HG03432 (cell line): Measurements from ENCODE around the gene TIMP2.
A peak's percentile ranks its signal among the peaks of the same experiment; 100 is the strongest.

Source experiments
- ATAC-seq: cut with Tn5 transposase; IDR thresholded peaks from one replicate; pipeline ENCODE4 v1.9.1; 2021; ENCODE audit warnings: mild to moderate bottlenecking, moderate library complexity; ENCODE audit not compliant: unreplicated experiment

The TIMP2 gene

GRCh38 chr17:78840780-78841611, 84.2 kb downstream of the TIMP2 start, which contains the start of gene USP36:
Gene USP36 (minus strand): TSS chr17:78840814. CDS start chr17:78836363, 4,451 bp downstream.
- ATAC-seq, result peak; percentile 86

- no peak for ATAC-seq
These were observed 84.7 kb downstream of the TIMP2 start for GRCh38 chr17:78840530-78840779.

DNA sequence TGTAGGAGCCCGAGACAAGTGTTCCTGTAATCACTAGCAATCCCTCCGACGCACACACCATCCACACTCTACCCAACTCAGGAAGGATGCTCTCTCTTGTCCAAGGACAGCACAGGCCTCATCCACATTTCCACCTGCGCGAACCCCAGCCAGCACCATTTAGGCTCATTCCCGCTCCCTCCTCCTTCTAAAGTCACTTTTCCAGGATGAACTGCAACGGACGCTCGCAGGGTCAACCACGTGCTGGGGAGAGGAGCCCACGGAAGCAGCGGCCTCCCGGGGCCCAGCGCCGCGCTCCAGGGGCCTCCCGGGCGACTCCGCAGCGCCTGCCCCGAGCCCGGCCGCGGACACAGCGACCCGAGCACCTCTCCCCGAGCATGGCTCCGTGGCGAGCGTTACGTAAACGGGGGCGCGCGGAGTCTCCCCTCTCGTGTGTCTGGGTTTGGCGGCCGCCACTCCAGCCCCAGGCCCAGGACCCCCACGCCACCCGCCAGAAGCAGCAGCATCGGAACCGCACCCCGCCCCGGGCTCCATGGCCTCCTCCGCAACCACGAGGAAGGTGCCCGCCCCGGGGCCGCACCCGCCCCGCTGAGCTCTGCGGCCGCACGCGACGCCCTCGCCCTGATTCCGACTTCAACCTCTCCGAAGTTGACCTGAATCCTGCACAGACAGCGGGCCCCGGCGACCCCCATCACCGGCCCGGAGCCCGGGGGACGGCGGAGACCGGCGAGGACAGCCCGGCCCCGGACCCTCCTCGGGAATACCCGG, 85.2 kb downstream of the TIMP2 start:
- ATAC-seq, result peak; percentile 19

- no peak for ATAC-seq
These were observed 85.9 kb downstream of the TIMP2 start for GRCh38 chr17:78839235-78839761.

GRCh38 chr17:78838574-78839005, 86.6 kb downstream of the TIMP2 start:
- no peak for ATAC-seq

DNA sequence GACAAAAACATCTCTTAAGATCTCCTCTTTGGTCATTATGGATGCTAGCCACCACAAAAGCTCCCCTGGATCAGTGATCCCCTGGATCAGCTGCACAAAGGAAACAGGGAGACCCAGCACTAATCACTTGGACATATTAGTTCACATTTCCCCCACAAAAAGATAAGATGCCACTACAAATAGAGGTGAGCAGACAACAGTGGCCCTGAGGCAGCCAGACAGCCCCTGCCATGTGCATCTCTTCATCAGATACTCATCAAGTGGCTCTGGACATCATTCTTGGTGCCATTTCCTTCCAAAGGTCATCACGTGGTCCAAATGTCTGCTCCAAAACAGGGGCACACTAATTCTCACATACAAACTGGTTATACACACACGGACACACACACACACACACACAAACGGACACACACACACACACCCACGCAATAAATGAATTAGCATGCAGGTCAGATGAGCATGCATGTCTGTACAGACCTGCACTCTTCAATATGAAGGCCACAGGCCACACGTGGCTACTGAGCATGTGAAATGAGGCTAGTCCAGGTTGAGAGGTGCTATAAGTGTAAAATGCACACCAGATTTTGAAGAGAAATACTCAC, 88.7 kb downstream of the TIMP2 start:
- no peak for ATAC-seq

DNA sequence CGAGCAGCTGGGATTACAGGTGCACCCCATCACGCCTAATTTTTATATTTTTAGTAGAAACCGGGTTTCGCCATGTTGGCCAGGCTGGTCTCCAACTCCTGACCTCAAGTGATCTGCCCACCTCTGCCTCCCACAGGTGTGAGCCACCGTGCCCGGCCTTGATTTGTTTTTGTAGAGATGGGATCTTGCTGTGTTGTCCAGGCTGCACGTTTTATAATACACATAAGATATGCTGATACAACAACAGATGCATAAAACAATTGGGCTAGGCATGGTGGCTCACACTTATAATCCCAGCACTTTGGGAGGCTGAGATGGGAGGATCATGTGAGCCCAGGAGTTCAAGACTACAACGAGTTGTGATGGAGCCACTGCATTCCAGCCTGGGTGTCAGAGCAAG, 90.6 kb downstream of the TIMP2 start:
- ATAC-seq, result no peak

DNA sequence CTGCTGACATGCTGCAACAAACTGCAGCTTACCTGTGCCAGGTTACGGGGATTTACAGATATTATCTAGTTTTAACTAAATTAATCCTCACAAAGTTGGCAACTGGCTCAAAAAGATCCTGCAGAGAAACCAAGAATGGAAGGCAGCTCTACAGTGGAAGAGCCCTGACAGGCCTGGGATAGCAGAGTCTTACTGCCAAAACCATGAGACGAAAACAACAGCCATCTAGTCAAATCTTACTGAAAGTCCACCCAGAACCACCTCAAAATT, 92.7 kb downstream of the TIMP2 start:
- ATAC-seq, result no peak

DNA sequence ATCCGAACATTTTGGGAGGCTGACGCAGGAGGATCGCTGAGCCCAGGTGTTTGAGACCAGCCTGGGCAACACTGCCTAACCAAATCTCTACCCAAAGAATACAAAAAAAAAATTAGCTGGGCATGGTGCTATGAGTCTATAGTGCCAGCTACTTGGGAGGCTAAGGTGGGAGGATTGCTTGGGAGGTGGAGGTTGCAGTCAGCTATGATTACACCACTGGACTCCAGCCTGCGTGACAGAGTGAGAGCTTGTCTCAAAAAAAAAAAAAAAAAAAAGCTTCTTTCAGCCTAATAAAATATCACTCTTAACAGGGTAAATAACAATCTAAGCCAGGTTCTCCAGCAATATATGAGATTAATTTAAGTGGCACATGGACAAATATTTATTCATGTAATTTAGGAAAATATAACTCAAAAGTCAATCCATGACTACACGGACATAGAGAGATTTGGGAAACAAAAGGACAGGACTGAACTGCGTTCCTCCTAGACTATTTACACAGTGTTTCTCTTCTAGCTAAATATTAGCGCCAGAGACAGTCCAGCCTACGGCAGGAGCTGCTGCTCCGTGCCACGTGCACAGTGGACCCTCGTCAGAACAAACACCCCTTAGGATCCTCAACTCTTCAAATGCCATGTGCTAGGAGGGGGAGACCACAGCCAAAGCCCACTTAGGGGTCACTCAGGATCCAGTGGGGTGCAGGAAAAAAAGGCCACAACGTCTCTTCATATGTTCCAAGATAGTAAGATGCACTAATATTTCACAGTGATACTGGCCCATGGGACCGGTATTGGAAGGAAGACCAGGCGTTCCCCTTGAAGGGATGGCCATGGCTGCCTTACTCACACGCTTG, 93.3 kb downstream of the TIMP2 start:
- ATAC-seq, result no peak

DNA sequence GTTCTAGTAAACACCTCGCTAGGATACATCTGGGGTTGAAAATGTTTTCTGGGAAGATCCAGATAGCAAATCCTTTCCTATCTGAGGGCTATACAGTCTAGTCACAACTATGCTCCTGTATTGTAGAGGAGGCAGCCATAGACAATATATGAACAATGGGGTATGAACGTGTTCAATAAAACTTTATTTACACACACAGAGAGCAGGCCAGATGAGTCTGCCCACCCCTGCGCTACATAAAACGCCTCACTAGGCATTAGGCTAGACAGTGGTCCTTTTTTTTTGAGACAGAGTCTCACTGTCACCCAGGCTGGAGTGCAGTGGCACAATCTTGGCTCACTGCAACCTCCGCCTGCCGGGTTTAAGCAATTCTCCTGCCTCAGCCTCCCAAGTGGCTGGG, 95.7 kb downstream of the TIMP2 start:
- no peak for ATAC-seq

GRCh38 chr17:78828470-78829185, 96.6 kb downstream of the TIMP2 start:
- no peak for ATAC-seq

- no peak for ATAC-seq
These were observed 98.2 kb downstream of the TIMP2 start for GRCh38 chr17:78826836-78827509.

DNA sequence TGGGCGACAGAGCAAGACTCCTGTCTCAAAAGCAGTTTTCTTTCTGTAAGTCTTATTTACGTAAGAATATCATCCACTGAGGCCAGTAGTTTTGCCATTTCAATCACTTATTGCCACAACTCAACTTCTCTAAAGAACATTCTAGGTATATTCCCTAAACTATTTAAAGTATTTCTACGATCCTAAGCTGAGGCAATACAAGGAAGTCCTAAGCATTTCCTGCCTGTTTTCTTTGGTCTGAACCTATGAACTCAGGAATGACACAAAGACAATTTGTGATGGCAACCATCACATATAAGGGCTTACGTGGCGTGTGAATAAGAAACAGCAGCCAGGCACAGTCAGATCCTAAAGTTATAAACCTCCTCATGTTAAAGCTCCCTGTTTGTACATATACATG, 98.8 kb downstream of the TIMP2 start:
- ATAC-seq, result no peak

- ATAC-seq, result no peak
These were observed 99.5 kb downstream of the TIMP2 start for GRCh38 chr17:78825696-78826095.

GRCh38 chr17:78824240-78824639, 100.9 kb downstream of the TIMP2 start:
- ATAC-seq, result no peak

- ATAC-seq, result no peak
These were observed 101.7 kb downstream of the TIMP2 start for GRCh38 chr17:78823282-78824046.

GRCh38 chr17:78822552-78822951, 102.6 kb downstream of the TIMP2 start:
- ATAC-seq, result no peak

DNA sequence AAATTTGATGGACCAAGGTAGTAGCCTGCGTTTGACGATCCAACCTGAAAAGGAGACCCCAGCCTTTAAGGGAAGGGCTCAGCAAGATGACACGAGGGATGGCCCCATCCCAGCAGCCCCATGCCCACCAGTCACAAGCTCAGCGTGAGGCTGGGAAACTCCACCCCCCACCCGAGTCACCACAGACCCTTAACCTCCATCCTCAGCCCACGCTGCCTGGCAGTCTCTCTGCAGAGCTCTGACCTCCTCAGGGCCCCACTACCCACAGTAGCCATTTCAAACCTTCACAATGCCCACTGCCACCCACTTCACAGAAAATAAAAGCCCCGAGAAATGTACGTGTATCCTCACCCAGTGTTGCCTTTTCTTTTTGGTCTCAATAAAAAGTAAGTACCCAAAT, 103.2 kb downstream of the TIMP2 start:
- no peak for ATAC-seq

DNA sequence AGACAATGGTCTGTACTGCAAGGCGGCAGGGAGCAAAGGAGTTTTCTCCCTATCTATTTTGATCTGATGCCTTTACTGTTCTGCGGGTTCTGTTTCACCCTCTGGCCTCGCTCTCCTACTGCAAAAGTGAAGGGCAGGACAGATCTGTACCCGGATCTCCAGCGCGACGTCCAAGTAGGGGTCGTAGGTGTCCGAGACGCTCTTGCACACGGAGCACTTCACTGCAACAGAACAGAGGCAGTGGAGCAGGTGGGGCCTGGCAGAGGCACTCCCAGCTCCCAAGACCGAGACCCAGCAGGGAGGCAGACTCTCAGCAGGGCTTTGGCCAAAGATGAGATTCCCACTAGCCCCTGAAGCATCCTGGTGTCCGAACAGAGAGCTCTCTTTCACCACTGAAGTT, 104.3 kb downstream of the TIMP2 start:
- ATAC-seq, result no peak
